GM19395 (cell line): ENCODE measurements around the gene PRR12.

ENCODE experiments used
- ATAC-seq: cut with Tn5 transposase; IDR thresholded peaks from one replicate; pipeline ENCODE4 v1.9.1; 2021; ENCODE audit warnings: mild to moderate bottlenecking, moderate library complexity; ENCODE audit not compliant: unreplicated experiment

PRR12 gene

GRCh38 chr19:49591731-49592485 is 926 bp downstream of the PRR12 start:
- ATAC-seq, result no peak

DNA sequence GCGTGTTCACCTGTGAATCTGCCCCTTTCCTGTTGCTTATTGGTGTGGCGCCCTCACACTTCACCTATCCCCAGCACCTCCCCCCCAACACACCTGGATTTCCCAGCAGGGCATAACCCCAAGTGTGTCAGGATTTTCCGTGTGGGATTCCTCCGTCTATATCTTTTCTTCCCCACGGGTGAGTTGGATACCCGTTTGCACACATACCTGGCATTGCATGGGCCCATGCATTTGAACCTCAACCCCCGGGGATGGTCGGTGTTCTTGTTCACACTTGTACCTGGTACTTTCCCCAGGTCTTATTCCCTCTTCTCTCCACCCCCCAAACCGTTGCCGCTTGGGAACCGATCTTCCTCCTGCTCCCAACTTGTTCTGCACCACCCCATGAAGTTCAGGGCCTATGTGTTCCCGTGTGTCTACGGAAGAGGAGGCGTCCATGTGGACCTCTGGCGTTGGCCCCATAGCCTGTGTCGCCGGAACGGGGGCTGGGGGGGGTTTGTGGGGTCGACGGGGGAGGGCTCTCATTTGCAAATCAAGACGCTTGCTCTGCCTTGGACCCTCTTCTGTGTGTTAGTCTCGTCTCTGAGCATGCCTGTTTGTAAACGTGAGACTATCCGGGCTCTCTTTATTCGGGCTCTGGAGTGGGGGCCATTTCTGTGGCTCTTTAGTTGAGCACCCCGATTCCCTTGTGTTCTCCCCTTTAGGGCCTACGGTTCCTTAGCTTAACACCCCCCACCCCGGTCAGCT is 1.7 kb downstream of the PRR12 start:
- ATAC-seq, result no peak

- ATAC-seq, result peak; percentile 38
Observed at GRCh38 chr19:49593233-49594113, 2.5 kb downstream of the PRR12 start.

DNA sequence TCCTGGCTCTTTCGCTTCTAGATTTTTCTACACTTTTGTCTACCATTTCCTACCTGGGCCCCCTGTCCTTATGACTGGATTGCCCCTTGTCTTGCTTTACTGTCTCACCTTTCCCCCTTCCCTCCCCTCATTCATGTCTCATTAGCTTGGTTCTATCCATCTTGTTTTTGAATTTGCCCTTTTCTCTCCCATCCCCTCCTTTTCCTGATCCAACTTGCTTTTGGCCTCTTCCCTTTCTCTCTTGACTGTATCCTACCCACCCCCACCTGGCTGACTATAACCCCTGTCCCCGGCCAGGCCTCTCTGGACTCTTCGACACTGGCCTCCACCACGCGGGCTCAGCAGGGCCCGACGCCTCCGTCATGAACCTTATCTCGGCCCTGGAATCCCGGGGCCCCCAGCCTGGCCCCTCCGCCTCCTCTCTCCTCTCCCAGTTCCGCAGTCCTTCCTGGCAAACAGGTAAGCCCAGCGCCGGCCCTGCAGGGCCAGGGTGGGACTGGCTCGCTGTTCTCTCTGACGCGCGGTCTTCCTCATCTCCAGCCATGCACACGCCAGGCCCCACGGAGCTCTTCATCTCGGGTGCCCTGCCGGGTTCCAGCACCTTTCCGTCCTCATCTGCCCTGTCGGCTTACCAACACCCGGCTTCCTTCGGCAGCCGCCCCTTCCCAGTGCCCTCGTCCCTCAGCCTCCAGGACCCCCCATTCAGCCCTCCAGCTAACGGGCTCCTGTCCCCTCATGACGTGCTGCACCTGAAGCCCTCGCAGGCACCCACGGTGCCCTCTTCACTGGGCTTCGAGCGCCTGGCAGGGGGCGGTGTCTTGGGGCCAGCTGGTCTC is 3.4 kb downstream of the PRR12 start:
- ATAC-seq, result no peak

DNA sequence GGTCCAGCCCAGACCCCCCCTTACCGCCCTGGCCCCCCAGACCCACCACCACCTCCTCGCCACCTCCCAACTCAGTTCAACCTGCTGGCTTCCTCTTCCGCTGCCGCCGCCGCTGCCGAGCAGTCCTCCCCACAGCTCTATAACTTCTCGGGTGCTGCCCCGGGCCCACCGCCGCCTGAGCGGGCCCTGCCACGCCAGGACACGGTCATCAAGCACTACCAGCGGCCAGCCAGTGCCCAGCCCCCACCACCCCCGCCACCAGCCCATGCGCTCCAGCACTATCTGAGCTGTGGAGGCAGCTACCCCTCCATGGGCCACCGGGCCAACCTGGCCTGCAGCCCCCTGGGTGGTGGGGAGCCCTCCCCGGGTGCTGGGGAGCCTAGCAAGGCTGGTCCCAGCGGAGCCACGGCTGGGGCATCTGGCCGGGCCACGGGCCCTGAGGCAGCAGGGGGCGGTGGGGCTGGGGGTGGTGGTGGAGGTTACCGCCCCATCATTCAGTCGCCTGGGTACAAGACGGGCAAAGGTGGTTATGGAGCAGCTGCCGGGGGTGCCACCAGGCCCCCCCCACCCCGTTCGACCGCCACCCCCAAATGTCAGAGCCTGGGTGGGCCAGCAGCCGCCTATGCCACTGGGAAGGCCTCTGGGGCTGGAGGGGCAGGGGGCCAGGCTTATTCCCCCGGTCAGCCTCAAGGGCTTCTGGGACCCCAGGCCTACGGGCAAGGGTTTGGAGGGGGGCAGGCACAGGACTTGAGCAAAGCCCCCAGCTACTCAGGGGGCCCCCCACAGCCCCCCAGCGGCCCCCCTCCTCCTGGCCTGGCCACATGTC is 4.2 kb downstream of the PRR12 start:
- no peak for ATAC-seq

GRCh38 chr19:49595819-49596404 is 4.9 kb downstream of the PRR12 start:
- no peak for ATAC-seq

- no peak for ATAC-seq
Observed at GRCh38 chr19:49596407-49596806, 5.4 kb downstream of the PRR12 start.

DNA sequence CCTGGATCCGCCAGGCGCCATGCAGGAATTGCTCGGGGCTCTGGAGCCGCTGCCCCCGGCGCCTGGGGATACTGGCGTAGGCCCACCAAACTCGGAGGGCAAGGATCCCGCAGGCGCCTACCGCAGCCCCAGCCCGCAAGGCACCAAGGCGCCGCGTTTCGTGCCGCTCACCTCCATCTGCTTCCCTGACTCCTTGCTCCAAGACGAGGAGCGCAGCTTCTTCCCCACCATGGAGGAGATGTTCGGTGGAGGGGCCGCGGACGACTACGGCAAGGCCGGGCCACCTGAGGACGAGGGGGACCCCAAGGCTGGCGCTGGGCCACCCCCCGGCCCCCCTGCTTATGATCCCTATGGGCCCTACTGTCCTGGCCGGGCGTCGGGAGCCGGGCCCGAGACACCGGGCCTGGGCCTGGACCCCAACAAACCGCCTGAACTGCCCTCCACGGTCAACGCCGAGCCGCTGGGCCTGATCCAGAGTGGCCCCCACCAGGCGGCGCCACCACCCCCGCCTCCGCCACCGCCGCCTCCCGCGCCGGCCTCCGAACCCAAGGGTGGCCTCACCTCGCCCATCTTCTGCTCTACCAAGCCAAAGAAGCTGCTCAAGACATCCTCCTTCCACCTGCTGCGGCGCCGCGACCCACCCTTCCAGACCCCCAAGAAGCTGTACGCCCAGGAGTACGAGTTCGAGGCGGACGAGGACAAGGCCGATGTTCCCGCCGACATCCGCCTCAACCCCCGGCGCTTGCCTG is 6.1 kb downstream of the PRR12 start:
- no peak for ATAC-seq

DNA sequence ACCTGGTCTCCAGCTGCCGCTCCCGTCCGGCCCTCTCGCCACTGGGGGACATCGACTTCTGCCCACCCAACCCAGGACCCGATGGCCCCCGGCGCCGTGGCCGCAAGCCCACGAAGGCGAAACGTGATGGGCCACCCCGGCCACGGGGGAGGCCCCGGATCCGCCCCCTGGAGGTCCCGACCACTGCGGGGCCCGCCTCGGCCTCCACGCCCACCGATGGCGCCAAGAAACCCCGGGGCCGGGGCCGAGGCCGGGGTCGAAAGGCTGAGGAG is 6.7 kb downstream of the PRR12 start:
- no peak for ATAC-seq

GRCh38 chr19:49599378-49600295 is 8.7 kb downstream of the PRR12 start:
- ATAC-seq, result no peak

DNA sequence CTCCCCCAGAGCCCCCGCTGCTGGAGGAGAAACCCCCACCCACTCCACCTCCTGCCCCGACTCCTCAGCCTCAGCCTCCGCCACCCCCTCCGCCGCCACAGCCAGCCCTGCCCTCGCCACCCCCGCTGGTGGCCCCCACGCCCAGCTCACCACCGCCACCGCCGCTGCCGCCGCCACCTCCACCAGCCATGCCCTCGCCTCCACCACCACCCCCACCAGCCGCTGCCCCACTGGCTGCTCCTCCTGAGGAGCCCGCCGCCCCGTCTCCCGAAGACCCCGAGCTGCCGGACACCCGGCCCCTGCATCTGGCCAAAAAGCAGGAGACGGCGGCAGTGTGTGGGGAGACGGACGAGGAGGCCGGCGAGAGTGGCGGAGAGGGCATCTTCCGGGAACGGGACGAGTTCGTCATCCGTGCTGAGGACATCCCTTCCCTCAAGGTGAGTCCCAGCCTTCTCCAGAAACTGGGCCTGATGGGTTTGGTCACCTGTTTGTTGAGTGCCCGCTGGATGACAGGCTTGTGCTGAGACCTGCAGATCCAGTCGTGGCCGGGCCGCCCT is 10.6 kb downstream of the PRR12 start:
- ATAC-seq, result no peak

DNA sequence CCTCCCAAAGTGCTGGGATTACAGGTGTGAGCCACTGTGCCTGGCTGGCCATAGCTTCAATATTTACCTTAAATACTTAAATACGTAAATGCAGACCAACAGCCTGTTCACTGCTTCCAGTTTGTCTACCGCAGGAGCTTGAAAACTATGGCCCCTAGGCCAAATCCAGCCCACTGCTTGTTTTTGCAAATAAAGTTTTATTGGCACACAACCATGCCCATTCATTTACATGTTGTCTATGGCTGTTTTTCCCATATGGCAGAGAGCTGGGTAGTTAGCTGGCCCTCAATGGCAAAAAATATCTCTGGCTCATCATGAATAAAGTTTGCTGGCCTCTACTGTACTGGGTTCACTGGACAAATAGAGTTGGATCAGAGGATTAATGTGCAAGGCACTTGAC is 11.8 kb downstream of the PRR12 start:
- ATAC-seq, result no peak

- no peak for ATAC-seq
Observed at GRCh38 chr19:49605605-49606004, 14.6 kb downstream of the PRR12 start.

DNA sequence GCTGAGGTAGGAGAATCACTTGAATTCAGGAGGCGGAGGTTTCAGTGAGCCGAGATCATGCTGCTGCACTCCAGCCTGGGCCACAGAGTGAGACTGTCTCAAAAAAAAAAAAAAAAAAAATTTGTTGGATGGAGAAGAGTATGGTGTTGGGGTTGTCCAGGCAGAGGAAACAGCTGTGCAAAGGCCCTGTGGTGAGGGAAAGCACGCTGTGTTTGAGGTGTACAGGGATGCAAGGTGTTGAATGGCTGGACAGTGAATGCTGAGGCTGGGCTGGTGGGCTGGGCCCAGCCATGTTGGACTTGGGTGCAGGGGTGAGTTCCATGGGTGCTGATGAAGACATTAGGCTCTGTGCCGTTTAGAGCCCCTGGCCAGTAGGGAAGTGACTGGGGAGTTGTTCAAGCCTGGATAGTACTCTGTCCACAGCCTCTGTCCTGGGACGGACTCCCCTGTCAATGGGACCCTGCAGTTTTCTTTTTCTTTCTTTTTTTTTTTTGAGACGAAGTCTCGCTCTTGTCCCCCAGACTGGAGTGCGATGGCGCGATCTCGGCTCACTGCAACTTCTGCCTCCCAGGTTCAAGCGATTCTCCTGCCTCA is 18.6 kb downstream of the PRR12 start:
- no peak for ATAC-seq

GRCh38 chr19:49613374-49613773 is 22.4 kb downstream of the PRR12 start:
- no peak for ATAC-seq

- no peak for ATAC-seq
Observed at GRCh38 chr19:49614096-49614833, 23.3 kb downstream of the PRR12 start.
